HG03575 (cell line): ENCODE data around the gene AKAP11.

Experiments used
- ATAC-seq: cut with Tn5 transposase; IDR thresholded peaks from one replicate; pipeline ENCODE4 v1.9.1; 2021; ENCODE audit not compliant: unreplicated experiment, insufficient number of reproducible peaks, low FRiP score; ENCODE audit errors: extremely low read depth

AKAP11 gene

DNA sequence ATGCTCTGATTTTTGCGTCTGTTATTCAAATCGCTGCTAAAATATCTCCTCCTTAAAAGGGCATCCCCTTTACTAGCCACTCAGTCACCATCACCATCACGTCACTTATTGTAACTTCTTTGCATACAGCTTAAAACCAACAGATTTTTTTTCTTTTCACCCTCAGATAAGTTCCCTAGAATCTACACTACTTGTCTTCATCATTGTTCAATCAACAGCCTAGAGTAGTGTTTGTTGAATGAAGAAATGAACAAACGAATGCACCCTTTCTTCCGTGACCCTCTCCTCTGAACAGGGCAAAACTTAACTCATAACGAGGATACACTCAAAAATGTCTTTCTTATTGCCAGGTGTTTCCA, 1.1 kb upstream of the AKAP11 start:
- ATAC-seq = no peak

DNA sequence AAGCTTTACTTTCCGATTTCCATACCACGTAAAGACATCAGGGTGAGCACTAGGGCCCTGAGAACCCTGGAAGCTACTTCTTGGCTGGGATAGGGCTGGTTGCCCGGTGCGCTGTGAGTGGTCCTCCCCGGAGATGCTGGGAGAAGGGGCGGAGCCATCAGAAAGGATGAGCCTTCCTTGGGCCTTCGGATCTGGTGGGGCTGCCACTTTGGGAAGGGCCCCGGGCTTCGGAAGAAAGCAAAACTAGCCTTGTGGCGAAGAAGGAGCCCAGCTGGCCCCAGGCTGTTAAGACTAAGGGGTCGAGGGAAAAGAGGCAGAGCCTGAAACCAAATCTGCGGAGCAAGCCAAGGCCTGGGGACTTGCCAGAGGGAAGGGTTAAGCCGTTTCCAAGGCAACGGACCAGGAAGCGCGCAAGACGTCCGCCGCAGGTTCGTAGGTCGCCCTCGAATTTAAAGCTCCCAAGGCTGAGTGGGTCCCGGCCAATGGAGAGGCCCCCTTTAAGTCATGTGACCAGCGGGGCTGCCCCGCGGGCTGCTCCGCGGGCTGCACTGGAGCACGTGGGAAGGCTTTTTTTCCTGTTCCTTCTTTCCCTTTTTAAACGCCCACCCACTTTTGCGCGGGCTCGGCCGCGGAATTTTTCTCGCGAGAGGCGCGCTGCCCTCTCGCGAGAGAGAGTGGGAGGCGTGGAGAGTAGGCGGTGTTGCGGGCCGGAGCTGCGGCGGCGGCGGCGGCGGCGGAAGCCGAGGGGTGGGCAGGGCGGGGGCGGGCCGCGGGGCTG, 426 bp upstream of the AKAP11 start:
- ATAC-seq = peak; percentile 59

DNA sequence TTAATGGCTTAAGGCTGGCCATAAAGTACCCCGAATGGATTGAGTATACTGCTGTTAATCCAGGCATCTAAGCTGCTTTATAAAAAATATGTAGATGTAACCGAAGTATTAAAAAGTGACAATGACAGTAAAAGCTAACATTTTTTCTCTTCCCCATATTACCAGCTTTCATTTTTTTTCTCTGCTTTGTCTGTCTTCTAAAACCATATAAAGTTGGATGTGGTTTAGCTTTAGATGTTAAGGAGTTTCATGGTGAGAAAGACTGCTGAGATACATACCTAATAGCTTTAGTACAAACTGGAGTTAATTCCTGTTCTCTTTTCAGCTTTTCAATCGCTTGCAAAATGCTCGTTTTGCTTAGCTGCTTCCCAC, 838 bp downstream of the AKAP11 start:
- no peak for ATAC-seq

GRCh38 chr13:42274386-42275097, 2.6 kb downstream of the AKAP11 start:
- ATAC-seq = no peak

DNA sequence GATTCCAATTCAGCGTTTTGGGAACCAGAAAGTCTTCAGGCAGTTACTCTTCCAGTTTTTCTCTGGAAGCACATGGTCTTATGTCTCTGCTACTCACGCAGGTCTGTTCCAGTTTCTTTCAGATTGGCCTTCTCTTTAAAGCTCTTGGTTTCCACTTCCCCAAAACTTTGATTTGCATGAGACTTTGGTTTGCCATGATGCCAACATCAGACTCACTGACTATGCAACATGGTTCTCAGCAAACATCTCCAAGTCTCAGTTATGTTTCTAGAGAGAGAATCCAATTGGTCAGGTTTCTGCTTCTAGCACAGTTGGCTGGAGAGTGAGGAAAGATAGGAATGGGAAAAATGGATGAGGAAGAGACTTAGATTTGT, 3.1 kb downstream of the AKAP11 start:
- ATAC-seq = no peak

- no peak for ATAC-seq
Observed at GRCh38 chr13:42275506-42275905, 3.6 kb downstream of the AKAP11 start.

- ATAC-seq = no peak
Observed at GRCh38 chr13:42276683-42277082, 4.7 kb downstream of the AKAP11 start.

GRCh38 chr13:42277618-42278276, 5.8 kb downstream of the AKAP11 start:
- no peak for ATAC-seq

GRCh38 chr13:42279080-42279479, 7.1 kb downstream of the AKAP11 start:
- no peak for ATAC-seq

GRCh38 chr13:42279986-42280385, 8.0 kb downstream of the AKAP11 start:
- ATAC-seq = no peak

DNA sequence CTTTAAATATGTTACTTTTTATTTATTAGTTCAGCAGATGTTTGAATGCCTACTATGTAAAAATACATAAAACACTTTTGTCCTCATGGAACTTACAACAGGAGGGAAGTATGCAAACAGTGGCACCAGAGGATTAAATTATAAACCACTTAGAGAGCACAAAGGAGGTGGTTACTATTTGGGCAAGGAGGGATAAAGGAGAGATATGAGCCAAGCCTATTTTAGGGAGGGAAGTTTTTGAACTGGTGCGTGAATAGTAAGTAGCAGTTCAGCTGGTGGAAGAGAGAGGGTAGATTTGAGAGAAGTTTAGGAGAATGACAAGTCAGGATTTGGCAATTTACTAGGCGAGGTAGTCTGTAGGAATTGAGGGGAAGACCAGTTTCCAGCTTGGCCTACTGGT, 8.6 kb downstream of the AKAP11 start:
- ATAC-seq = no peak

DNA sequence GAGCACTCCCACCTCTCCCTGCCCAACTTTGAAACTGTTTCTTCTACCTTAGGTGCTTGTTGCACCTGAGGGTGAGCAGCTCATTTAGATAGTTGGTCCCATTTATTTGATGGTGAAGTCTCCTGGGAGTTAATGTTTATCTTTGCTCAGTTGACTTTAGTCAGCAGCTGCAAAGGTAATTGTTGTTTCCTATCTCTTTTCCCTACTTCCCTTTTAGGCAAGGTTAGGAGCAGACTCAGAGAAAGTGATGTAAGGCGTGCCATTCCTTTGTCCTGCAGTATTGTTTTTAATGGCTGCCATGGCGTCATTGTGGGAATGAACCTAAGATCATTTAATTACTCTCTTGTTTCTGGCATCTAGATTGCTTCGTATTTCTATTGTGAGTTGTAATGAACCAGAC, 11.6 kb downstream of the AKAP11 start:
- ATAC-seq = no peak

- no peak for ATAC-seq
Observed at GRCh38 chr13:42284068-42284467, 12.1 kb downstream of the AKAP11 start.

DNA sequence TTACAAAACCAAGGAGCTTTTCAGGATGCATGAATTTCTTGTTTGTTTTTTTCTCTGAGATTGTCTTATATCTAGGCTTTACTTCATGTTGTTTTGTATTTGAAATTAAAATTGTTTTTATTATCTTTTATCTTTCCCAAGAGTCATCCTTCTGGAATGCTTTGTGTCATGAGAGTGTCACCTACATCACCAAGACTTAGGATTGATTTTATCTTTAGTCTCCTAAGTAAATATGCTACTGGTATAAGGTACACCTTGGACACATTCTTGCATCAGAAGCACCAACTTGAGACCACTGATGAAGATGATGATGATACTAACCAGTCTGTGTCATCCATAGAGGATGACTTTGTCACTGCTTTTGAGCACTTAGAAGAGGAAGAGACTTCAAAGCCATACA, 26.4 kb downstream of the AKAP11 start:
- ATAC-seq = no peak

- ATAC-seq = no peak
Observed at GRCh38 chr13:42305503-42305902, 33.6 kb downstream of the AKAP11 start.

GRCh38 chr13:42307461-42307860, 35.5 kb downstream of the AKAP11 start:
- ATAC-seq = no peak

DNA sequence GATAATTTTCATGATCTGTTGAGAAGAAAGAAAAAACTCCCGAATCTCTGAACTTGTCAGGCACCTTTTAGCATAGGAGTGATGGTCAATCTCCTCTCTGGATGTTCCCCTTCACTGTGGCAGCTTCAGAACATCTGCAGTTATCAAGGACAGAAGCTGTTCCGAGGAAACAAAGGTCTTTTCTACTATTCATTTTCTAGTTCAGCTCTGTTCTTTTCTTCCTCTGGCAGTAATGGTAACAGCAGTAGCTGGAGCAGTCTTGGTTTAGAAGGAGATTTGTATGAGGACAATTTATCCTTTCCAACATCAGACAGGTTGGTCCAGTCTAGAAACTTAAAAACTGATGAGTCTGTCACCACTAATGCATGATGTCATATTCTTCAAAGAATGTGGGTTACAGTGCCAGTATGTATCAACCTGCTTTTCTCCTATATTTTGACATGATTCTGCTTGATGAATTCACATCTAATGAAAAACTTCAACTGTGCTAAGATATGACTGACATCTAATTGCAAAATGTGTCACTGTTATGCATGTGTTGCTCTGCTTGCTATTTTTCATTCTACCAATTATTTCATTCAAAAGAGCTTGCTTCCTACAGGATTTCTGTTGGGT, 41.0 kb downstream of the AKAP11 start:
- ATAC-seq = no peak

- no peak for ATAC-seq
Observed at GRCh38 chr13:42318570-42318969, 46.6 kb downstream of the AKAP11 start.

DNA sequence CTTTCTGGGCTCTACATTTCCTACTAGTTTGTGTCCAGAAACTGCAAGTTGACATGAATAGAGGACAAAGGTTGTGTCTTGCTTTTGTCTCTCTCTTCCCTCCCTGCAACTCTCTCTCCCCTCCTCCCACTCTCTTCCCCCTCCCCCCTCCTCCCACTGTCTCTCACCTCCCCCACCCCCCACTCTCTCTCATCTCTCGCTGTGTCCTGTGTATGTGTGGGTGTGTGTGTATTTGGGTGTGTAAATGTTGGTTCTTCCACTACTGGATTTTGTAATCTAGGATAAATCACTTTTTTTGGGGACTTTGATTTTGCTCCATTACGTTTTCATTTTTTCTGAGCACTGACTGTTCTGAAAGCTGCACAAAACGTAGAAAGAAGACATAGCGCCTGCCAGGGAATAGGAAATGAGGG, 48.4 kb downstream of the AKAP11 start:
- no peak for ATAC-seq

- no peak for ATAC-seq
Observed at GRCh38 chr13:42322806-42323205, 50.9 kb downstream of the AKAP11 start.
